ENCODE data around the gene NACC1.

- TF ChIP-seq CTCF (IDR thresholded peaks at IDR 0.05) (no peak), POLR2A (IDR thresholded peaks at IDR 0.05) (no peak), POLR2AphosphoS5 (IDR thresholded peaks at IDR 0.05) (no peak), EP300 (IDR thresholded peaks at IDR 0.05) (no peak)
These were observed 20.8 kb downstream of the NACC1 start for GRCh38 chr19:13138916-13139198.
